Ascending aorta (tissue), 2 donors: ENCODE measurements around the gene ZSCAN22. TPM values are rescaled to one million over a fixed set of nuclear protein-coding genes. Genes with fewer than 3 reads are reported as not detected.

Experiments used
- DNase-seq, 2 donors: peaks; one replicate each; pipeline ENCODE4 v3.0.0-alpha.2; 2019; ENCODE audit warnings: low spot score in 2 of 2
- H3K27ac ChIP-seq, 2 donors: fragments of 200-600 bp; sonication (generic); one replicate each; pipeline ENCODE4 v1.5.1; 2016 to 2017; ENCODE audit warnings: mild to moderate bottlenecking in 1 of 2
- H3K27me3 ChIP-seq: fragments of 200-600 bp; sonication (generic); one replicate; pipeline ENCODE4 v1.5.1; 2017
- H3K36me3 ChIP-seq, 2 donors: fragments of 200-600 bp; sonication (generic); one replicate each; pipeline ENCODE4 v1.5.1; 2016
- H3K4me1 ChIP-seq, 2 donors: fragments of 200-600 bp; sonication (generic); one replicate each; pipeline ENCODE4 v1.5.1; 2016 to 2017; ENCODE audit warnings: mild to moderate bottlenecking in 1 of 2
- H3K4me3 ChIP-seq, 2 donors: fragments of 200-600 bp; sonication (generic); one replicate each; pipeline ENCODE4 v1.5.1; 2016 to 2017; ENCODE audit warnings: mild to moderate bottlenecking in 1 of 2
- H3K9me3 ChIP-seq, 2 donors: fragments of 200-600 bp; sonication (generic); one replicate each; pipeline ENCODE4 v1.5.1; 2016
- CTCF ChIP-seq, 3 experiments: fragments of 200-600 bp in 2 of 3; fragments of 450-650 bp in 1 of 3; sonication (generic) in 2 of 3; IDR thresholded peaks; one replicate each; pipeline ENCODE4 v1.5.1; 2016 to 2019; ENCODE audit warnings: antibody characterized with exemption in 3 of 3, mild to moderate bottlenecking in 1 of 3, moderate library complexity in 1 of 3
- intact Hi-C: fragments of 100-400 bp; cut with DNase I; formaldehyde crosslinking; loops from one replicate; pipeline ENCODE4 v1.15.1; 2023
- total RNA-seq: library from RNA; depleted of rRNA; stranded (reverse); fragments of >200 nt; gene quantifications from one replicate; pipeline ENCODE4 v1.1.0, GENCODE V29; 2016

Gene ZSCAN22
- total RNA-seq, 1 donor from 2014 or later, result 1.9 TPM

- no peak for DNase-seq
- peaks cover 0 to 7% of the 10 kb centered on the region in 2 donors for H3K4me1 ChIP-seq
- no peak overlapping the region for H3K4me3 ChIP-seq
- intact Hi-C loops, result no loop called here
- no peak overlapping the region for H3K27ac ChIP-seq
- H3K36me3 ChIP-seq, result no peaks in the 10 kb centered on the region
- no peak for TF ChIP-seq CTCF (IDR thresholded peaks at IDR 0.05)
- H3K9me3 ChIP-seq, result no peaks in the 10 kb centered on the region
- no peaks in the 10 kb centered on the region for H3K27me3 ChIP-seq
These were observed 37.4 kb downstream of the ZSCAN22 start for GRCh38 chr19:58364146-58364545.

- intact Hi-C loops, result no loop called here
- no peak for TF ChIP-seq CTCF (IDR thresholded peaks at IDR 0.05)
- Histone ChIP-seq H3K27me3 (no peaks in the 10 kb centered on the region), H3K4me3 (no peak overlapping the region), H3K27ac (no peak overlapping the region), H3K9me3 (no peaks in the 10 kb centered on the region), H3K4me1 (no peaks in the 10 kb centered on the region), H3K36me3 (no peaks in the 10 kb centered on the region)
- no peak for DNase-seq
These were observed 40.0 kb downstream of the ZSCAN22 start for GRCh38 chr19:58366585-58367430.

GRCh38 chr19:58367698-58368454, 41.1 kb downstream of the ZSCAN22 start:
- DNase-seq, result no peak
- no peak overlapping the region for H3K4me3 ChIP-seq
- H3K36me3 ChIP-seq, result no peaks in the 10 kb centered on the region
- no peak for TF ChIP-seq CTCF (IDR thresholded peaks at IDR 0.05)
- no peaks in the 10 kb centered on the region for H3K9me3 ChIP-seq
- H3K27ac ChIP-seq, result no peak overlapping the region
- H3K27me3 ChIP-seq, result no peaks in the 10 kb centered on the region
- intact Hi-C loops, result no loop called here
- no peaks in the 10 kb centered on the region for H3K4me1 ChIP-seq

GRCh38 chr19:58368561-58369360, 42.0 kb downstream of the ZSCAN22 start:
- Histone ChIP-seq H3K4me1 (no peaks in the 10 kb centered on the region), H3K4me3 (no peak overlapping the region), H3K27me3 (no peaks in the 10 kb centered on the region), H3K36me3 (no peaks in the 10 kb centered on the region), H3K27ac (no peak overlapping the region), H3K9me3 (no peaks in the 10 kb centered on the region)
- intact Hi-C loops, result no loop called here
- no peak for DNase-seq
- TF ChIP-seq CTCF (IDR thresholded peaks at IDR 0.05), result no peak

- Histone ChIP-seq H3K4me1 (no peaks in the 10 kb centered on the region), H3K27ac (no peak overlapping the region), H3K36me3 (no peaks in the 10 kb centered on the region), H3K27me3 (no peaks in the 10 kb centered on the region), H3K4me3 (no peak overlapping the region), H3K9me3 (no peaks in the 10 kb centered on the region)
- no peak for DNase-seq
- no peak for TF ChIP-seq CTCF (IDR thresholded peaks at IDR 0.05)
- intact Hi-C loops, result no loop called here
These were observed 45.7 kb downstream of the ZSCAN22 start for GRCh38 chr19:58372311-58373133.
